ENCODE data around the gene SMAP2.

SMAP2 gene

DNA sequence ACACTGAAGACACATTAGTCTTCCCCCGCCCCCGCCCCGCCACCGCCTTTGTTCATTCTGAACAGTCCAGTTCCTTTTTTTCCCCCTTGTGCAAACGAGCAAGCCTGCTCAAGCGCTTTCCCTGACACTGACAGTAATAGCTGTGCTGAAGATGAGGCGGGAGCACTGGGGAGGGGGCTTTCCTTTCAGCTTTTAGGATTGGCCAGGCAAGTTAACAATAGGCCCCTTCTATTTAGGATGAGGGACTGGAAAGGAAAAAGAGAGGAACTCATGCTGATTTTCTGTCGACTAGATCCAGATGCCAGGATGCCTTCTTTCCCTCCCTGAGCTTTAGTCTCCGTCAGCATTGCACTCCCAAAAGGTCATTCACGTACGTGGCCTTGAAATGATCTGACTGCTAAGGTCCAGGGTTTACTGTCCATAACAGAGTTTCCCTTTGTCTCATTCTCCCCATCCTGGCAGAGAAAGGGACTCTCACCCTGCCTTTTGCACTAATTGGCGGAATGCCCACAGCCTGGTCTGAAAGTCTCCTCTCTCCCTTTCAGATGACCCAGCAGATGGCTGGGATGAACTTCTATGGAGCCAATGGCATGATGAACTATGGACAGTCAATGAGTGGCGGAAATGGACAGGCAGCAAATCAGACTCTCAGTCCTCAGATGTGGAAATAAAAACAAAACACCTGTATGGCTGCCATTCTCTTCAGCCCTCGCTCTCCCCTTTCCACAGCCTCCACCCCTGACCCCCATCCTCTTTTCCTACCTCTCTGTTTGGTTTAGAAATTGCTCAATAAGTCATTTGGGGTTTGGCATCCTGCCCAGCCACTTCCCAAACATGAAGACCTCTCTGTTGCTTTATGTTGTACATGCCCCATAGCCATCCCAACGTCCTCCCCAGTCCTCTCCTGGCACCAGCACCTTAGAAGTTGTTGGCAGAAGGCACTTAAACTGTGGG, 48.2 kb downstream of the SMAP2 start:
- DNase-seq (ENCODE audit: low read depth in 2 of 2) = no peak

DNA sequence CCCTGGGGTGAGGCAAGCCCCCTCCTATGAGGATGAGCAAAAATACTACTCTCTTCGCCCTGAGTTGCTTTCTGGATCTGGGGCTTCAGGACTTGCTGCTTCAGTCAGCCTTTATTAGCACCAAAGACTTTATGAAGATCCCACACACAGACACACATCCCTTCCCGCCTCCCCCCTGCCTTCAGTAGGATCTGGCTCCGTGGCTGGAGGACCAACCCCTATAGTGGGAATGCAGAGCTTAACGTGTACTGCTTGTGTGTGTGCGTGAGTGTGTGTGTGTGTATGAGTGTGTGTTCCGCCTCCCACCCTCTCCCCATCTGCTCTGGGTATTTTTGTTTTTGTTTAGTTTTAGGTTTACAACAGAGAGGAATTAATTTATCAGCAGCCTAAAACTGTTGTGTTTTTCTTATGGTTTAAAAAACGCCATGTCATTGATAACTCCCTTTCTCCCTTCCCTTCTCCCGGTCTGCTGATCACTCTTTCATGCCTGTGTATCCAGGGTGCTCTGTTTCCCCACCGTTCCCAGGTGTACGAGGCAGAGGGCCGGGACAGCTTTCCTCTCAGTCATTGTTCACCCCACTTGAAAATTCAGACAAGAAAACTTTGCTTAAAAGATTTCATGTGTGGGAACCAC, 49.2 kb downstream of the SMAP2 start:
- DNase-seq (ENCODE audit: low read depth in 2 of 2) = no peak

DNA sequence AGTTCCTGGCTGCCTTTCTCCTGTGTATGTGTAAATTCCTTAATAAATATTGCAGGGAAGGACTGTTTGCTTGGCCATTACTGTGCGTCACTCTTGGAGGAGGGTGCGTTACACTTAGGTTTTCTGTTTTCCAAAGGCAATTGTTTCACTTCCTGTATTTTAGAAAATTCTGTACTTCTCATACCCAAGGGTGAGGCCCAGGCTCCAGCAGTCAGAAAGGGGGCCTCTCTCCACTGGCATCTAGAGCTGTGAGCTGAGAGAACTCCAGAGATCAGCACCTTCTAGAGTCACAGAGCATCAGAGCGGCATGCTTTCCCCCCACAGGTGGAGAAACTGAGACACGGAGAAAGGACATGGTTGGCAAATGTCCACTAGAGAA, 49.7 kb downstream of the SMAP2 start:
- no peak for DNase-seq (ENCODE audit: low read depth in 2 of 2)

DNA sequence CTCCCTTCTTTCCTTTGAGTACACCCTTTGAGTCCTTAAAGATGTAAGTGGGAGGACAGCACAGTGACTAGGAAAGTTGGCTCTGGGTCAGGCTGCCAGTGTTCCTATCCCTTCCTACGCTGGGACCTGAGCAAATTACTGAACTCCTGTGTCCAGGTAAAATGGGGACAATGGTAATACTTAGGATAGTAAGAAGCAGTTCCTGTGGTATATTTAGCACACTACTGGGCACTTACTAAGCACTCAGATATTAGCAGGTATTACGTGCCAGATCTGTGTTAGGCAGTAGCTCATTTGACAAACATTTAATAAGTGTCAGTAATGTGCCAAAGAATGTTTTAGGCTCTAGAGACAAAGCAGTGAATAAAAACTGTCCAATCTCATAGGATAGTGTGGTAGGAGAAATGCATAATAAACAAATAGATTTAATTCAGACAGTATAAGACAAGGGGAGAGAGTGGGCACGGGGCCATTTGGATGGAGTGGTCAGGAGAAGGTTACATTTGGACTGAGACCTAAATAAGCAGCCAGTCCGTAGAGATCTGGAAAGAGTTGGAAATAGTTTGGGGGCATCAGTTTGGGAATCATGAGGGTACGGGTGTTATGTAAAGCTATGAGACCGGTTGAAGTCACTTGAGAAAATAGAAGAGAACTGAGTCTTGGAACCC, 50.6 kb downstream of the SMAP2 start:
- no peak for DNase-seq (ENCODE audit: low read depth in 2 of 2)

DNA sequence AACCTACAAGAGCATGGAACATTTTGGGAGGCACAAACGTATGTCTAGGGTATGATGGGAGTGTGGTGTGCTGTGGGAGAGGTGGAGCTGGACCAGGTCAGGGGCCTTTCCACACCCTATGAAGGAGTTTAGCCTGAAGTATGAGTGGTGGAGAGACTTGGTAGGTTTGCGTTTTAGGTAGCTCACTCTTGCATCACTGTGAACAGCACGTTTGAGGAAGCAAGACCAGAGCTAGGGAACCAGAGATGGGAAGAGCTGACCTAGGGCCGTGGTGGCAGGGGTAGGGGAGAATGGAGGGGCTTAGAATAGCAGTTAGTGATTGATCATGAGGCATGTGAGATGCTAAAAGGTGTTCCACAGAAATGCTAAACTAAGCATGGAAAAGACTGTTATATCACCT, 51.7 kb downstream of the SMAP2 start:
- no peak for DNase-seq (ENCODE audit: low read depth in 2 of 2)

DNA sequence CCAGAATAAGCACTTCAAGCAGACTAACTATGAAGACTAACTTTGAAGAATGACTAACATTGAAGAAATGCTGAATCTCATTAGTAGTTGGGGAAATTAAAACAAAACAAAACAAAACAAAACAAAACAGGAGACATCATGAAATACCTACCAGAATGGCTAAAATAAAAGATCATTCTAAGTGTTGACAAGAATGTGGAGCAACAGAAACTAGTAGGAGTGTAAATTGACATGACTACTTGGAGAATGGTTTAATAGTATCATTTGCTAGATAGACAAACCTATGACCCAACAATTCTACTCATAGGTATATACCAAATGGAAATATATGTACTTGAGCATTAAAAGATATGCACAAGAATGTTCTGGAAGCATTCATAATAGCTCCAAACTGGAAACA, 57.9 kb downstream of the SMAP2 start:
- DNase-seq (ENCODE audit: low read depth in 2 of 2) = no peak

DNA sequence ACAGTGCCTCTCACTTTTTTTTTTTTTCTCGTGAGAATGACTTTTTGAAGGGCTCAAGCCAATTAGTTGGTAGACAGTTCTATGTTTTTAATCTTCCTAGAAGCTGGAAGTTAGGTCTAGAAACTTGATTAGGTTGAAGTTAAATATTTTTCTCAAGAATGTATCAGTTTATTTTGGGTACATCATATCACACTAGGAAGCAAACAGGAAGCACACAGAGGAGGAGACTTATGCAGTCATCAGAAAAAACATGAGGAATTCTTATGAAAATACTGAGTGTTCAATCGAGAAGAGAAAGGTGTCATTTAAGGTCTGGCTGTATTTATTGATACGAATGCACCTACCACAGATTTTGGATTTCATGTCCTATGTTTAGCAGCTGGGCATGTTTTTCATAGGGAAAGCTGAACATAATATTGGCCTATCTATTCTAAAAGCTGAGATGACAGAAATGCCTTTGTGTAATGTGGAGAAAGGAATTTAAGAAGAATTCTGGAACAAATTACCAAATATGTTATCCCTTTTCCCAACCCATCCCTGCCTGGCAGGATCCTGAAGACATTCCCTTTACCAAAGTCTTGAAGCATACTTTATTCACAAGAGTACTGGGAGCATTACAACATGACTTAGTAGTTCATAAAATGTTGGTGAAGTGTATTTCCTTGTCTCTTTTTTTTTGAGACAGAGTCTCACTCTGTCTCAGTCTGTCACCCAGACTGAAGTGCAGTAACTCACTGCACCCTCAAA, 59.3 kb downstream of the SMAP2 start:
- no peak for DNase-seq (ENCODE audit: low read depth in 2 of 2)

DNA sequence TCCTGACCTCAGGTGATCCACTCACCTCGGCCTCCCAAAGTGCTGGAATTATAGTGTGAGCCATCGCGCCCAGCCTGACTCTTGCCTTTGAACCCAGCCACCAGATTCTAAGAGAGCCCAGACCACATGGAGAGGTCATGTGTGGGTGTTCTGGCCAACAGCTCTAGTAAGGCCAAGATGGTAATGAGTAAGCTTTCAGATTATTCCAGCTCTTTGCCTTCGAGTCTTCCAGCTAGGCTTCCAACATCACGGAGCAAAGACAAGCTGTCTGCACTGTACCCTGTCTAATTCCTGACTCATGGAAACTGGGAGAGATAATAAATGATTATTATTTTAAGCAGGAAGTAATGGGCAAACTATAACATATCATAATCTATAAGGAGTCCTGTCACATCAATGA, 61.9 kb downstream of the SMAP2 start:
- no peak for DNase-seq (ENCODE audit: low read depth in 2 of 2)

DNA sequence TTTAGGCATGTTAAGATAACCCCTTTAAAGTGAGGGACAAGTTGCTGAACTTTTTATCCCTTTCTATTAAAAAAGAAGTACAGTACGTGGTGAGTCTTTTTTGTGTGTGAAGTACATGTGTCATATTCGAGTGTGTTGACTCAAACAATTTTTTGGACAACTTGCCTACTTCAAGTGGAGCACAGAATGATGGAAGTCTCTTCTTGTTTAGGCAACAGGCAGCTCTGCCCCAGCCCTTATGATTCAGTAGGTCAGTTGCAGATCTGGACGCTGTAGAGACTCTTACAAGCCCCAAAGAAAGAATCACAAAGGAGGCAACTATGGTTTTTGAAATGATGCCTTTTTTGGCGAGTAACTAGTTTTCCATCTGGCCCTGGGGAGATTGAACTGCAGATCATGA, 62.3 kb downstream of the SMAP2 start:
- DNase-seq (ENCODE audit: low read depth in 2 of 2) = no peak

DNA sequence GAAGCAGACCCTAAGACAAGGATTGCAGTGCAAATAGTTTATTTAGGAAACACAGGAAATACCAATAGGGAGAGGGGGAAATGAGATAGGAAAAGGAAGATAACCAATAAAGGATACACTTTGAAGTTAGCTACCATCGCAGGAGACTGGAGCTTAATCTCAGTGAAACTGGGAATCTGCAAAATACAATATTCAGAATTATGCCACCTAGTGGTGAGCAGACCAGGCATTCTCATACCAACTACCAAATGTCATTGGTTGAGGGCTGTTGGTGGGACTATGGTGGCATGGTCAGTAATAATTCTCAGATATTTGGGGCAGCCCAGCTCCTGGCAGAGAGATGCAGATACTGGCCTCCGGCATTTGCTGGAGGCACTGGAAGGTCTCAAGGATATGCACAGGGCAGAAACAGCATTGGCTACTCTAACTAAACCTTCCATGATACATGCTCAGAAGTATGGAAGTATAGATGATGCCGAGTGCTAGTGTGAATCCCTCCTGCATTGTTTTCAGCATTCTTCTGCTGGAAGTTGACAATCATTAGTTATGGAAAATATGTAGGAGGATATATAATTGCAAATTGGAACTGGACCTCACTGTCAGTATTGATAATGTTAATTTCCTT, 65.0 kb downstream of the SMAP2 start:
- DNase-seq (ENCODE audit: low read depth in 2 of 2) = no peak

DNA sequence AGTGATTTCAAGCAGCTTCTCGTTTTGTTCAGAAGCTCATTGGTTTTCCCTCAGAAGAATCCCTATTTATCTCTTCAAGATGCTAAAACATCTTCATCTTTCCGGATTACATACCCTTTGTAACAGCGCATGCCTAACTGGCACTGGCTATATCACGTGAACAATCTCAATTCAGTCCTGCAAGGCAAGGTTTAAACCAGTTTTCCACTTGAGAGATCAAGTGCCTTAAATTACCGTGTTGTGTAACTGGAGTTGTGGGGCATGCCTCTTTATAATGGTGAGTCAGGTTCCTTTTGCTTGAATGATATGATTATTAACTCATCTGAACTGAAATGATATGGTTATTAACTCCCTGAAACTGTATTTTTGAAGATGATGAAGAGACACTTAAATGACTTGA, 65.7 kb downstream of the SMAP2 start:
- DNase-seq (ENCODE audit: low read depth in 2 of 2) = no peak

DNA sequence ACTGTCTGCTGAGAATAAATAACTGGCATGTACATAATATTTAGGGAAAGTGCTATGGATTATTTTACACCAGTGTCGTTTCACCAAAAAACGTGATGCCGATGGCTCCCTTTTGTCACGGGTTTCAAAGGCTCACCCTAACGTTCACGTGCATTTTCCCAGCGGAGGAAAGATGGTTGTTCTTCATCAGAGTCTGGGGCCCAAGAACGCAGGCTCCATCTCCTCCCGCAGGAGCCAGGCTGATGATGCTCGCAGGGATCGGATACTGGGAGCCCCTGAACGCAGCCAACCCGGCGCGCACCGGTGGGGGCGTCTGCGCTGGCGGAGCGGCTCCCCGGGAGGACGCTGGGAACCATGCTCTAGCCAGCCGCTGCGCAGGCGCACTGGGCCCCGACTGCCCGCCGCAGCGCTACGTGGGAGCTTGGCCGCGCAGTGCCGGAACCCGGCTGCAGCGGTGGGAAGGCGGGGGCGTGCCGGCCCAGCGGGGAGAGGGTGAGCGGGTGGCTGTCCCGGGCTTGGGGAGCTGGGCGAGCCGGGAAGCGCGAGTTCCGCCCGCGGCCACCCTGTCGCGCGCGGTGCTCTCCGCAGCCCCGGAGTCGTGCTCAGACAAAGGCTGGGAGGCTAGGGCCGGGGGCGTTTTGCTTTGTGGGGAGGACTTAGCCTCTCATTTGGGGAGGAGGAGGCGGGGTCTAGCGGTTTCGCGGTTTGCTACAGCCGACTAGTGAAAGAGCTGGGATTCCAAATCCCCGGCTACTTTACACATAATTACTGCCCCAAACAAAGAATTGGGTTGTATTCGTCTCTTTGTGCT, 76.4 kb downstream of the SMAP2 start, which contains the start of gene ZFP69B:
ZFP69B (plus strand) TSS at position 793 of the 811 bp plus-strand sequence. CDS start 486 bp downstream, outside the sequence.
- peak; percentile 83 to 87 for DNase-seq (ENCODE audit: low read depth in 2 of 2)

DNA sequence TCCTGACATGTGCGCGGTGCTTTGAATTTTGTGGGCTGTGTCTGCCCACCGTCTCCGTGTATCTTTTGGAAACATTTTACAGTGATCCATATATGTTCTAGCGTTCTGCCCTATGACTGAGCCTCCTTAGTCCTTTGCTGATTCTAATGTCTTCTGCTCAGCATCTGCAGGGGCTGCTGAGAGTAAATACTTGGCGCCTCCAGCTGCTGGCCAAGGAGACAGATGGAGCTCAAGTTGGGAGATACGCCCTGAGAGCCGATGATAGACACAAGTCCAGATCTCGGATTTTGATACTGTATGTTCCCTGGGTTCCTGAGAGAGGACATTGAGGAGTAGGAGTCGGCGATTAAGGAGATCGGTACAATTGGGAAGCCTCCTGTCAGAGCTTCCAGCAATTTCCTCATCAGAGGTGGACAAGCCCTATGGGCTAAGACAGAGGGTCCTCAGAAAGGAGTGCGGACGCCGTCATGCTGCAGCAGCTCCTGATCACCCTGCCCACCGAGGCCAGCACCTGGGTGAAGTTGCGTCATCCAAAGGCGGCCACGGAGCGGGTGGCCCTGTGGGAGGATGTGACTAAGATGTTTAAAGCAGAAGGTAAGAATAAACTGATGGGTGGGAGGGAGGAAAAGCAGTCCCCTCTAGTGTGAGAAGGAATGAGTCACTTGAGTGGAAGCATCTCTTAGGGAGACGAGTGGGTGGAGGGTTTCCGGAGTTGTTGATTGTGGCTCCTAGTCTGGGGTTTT, 77.1 kb downstream of the SMAP2 start:
- peak; percentile 79 to 83 for DNase-seq (ENCODE audit: low read depth in 2 of 2)

DNA sequence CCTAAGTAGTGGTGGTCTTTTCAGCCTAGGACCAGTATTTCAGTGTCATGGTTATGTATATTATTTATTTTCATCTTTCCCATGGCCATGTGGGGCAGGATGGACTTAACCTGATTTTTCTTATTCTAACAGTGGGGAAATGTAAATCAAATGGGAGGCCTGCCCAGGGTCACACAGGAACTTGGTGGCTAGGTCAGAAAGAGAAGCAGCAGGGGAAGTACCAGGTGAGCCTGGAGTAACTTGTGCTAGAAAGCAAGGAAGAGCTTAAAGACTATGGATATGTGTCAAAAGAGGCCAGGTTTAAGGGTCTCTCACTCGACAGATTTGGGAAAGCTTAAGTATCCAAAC, 77.7 kb downstream of the SMAP2 start:
- no peak for DNase-seq (ENCODE audit: low read depth in 2 of 2)

DNA sequence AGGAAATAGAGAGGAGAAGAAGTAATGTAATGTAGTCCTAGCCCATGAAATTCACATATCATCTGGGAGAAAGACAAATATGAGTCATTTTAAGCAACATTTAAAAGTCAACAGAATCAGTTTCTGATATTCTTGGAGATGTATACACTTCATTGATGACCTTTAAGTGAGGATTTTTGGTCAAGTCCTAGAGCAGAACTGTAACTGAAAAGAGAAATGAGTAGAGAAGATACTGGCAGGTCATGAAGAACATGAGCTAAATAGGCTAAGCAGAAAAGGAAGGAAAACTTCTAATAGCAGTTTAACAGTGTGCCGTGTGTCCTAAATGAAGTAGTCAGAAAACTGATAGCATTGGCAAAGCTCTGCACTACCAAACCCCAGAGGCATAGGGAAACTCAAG, 81.3 kb downstream of the SMAP2 start:
- DNase-seq (ENCODE audit: low read depth in 2 of 2) = no peak

DNA sequence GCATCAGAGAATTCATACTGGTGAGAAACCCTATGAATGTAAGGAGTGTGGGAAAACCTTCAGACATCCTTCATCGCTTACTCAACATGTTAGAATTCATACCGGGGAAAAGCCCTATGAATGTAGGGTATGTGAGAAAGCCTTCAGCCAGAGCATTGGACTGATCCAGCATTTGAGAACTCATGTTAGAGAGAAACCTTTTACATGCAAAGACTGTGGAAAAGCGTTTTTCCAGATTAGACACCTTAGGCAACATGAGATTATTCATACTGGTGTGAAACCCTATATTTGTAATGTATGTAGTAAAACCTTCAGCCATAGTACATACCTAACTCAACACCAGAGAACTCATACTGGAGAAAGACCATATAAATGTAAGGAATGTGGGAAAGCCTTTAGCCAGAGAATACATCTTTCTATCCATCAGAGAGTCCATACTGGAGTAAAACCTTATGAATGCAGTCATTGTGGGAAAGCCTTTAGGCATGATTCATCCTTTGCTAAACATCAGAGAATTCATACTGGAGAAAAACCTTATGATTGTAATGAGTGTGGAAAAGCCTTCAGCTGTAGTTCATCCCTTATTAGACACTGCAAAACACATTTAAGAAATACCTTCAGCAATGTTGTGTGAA, 89.5 kb downstream of the SMAP2 start:
- no peak for DNase-seq (ENCODE audit: low read depth in 2 of 2)

DNA sequence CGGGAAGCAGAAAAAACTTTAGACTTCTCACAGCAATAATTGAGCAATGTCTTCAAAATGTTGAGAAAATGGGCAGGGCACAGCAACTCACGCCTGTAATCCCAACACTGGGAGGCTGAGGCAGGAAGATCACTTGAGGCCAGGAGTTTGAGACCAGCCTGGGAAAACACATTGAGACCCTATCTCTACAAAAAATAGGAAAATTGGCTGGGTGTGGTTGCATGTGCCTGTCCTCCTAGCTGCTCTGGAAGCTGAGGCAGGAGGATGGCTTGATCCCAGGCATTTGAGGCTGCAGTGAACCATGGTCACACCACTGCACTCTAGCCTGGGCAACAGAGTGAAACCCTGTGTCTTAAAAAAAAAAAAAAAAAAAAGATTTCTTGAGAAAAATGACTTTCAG, 95.8 kb downstream of the SMAP2 start:
- no peak for DNase-seq (ENCODE audit: low read depth in 2 of 2)
